A549 (cell line): ENCODE results near the gene CFAP126.

Source experiments
- HOXA7 ChIP-seq: fragments of 250-450 bp; sonication (Bioruptor Pico); IDR thresholded peaks from 2 replicates; pipeline ENCODE4 v1.5.0; 2020; ENCODE audit warnings: mild to moderate bottlenecking, moderate library complexity
- POLR2A ChIP-seq: IDR thresholded peaks from 2 replicates; pipeline ENCODE4 v1.6.1; 2012; ENCODE audit warnings: mild to moderate bottlenecking, low read length
- POLR2AphosphoS2 ChIP-seq: conservative IDR thresholded peaks from 2 replicates; pipeline ENCODE4 v1.6.1; 2012; ENCODE audit warnings: low read length, improper control_type of control experiment, inconsistent platforms
- RCOR1 ChIP-seq: fragments of 150-350 bp; IDR thresholded peaks from 2 replicates; pipeline ENCODE4 v1.6.1; 2014; ENCODE audit warnings: antibody characterized with exemption, low read length, low read depth
- RNF2 ChIP-seq: fragments of 200-600 bp; sonication (generic); IDR thresholded peaks from 2 replicates; pipeline ENCODE4 v1.6.1; 2016; ENCODE audit warnings: low read depth, mild to moderate bottlenecking, antibody characterized with exemption, moderate library complexity, borderline replicate concordance
- SMC3 ChIP-seq: fragments of >200 bp; sonication (Bioruptor Twin); formaldehyde crosslinking; IDR thresholded peaks from 3 replicates; pipeline ENCODE4 v1.6.1; 2018; ENCODE audit warnings: inconsistent platforms
- TF ChIP-seq, protein P1 (sequence below): fragments of >200 bp; sonication (Bioruptor Twin); formaldehyde crosslinking; IDR thresholded peaks from 3 replicates; pipeline ENCODE4 v1.5.1; 2016
- TF ChIP-seq, protein P2 (sequence below): IDR thresholded peaks from 2 replicates; pipeline ENCODE4 v1.6.1; 2012
- TF ChIP-seq, protein P3 (sequence below): fragments of >200 bp; sonication (Bioruptor Twin); formaldehyde crosslinking; IDR thresholded peaks from 2 replicates; pipeline ENCODE4 v1.6.1; 2016
- TF ChIP-seq, protein P4 (sequence below): fragments of 150-350 bp; IDR thresholded peaks from 2 replicates; pipeline ENCODE4 v1.6.1; 2014; ENCODE audit warnings: low read depth, mild to moderate bottlenecking, low read length
- TF ChIP-seq, protein P5 (sequence below): fragments of 250-450 bp; sonication (Bioruptor Pico); IDR thresholded peaks from 2 replicates; pipeline ENCODE4 v1.5.0; 2021; ENCODE audit warnings: mild to moderate bottlenecking, moderate library complexity, borderline replicate concordance

DNA sequence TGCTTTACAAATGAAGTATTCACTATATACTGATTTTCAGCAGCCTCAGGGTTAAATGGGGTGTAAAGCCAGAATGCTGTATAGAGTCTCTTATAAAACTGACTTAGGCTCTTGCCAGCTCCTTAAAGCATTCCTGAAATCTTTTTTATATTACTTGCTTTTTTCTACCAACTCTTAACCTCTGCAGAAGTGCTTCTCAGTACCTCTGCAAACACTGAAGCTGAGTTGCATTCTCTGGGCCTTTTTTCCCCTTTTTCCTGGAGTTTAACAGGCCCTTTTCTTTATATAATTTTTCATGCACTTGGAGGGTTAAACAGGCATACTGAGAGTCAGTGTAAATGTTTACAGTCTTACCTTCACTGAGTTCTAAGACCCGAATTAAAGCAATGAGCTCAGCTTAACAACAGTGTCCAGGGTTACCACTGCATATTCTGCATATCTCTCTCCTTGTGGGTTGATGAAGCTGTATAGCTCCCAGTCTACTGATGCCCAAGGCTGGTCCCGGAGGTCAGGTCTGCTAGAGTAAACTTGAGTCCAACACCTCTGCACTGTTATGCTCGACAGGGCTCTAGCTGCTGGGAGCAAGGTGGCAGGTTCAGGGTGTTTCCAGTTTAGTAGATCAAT, 40.9 kb upstream of the CFAP126 start:
- TF ChIP-seq SMC3 (no peak), RCOR1 (no peak), HOXA7 (no peak), POLR2A (no peak), POLR2AphosphoS2 (no peak), RNF2 (no peak)
- TF ChIP-seq, protein P1, sequence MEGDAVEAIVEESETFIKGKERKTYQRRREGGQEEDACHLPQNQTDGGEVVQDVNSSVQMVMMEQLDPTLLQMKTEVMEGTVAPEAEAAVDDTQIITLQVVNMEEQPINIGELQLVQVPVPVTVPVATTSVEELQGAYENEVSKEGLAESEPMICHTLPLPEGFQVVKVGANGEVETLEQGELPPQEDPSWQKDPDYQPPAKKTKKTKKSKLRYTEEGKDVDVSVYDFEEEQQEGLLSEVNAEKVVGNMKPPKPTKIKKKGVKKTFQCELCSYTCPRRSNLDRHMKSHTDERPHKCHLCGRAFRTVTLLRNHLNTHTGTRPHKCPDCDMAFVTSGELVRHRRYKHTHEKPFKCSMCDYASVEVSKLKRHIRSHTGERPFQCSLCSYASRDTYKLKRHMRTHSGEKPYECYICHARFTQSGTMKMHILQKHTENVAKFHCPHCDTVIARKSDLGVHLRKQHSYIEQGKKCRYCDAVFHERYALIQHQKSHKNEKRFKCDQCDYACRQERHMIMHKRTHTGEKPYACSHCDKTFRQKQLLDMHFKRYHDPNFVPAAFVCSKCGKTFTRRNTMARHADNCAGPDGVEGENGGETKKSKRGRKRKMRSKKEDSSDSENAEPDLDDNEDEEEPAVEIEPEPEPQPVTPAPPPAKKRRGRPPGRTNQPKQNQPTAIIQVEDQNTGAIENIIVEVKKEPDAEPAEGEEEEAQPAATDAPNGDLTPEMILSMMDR = no peak
- TF ChIP-seq, protein P2, sequence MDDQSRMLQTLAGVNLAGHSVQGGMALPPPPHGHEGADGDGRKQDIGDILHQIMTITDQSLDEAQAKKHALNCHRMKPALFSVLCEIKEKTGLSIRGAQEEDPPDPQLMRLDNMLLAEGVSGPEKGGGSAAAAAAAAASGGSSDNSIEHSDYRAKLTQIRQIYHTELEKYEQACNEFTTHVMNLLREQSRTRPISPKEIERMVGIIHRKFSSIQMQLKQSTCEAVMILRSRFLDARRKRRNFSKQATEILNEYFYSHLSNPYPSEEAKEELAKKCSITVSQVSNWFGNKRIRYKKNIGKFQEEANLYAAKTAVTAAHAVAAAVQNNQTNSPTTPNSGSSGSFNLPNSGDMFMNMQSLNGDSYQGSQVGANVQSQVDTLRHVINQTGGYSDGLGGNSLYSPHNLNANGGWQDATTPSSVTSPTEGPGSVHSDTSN = no peak
- TF ChIP-seq, protein P3, sequence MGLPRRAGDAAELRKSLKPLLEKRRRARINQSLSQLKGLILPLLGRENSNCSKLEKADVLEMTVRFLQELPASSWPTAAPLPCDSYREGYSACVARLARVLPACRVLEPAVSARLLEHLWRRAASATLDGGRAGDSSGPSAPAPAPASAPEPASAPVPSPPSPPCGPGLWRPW = no peak
- TF ChIP-seq, protein P4, sequence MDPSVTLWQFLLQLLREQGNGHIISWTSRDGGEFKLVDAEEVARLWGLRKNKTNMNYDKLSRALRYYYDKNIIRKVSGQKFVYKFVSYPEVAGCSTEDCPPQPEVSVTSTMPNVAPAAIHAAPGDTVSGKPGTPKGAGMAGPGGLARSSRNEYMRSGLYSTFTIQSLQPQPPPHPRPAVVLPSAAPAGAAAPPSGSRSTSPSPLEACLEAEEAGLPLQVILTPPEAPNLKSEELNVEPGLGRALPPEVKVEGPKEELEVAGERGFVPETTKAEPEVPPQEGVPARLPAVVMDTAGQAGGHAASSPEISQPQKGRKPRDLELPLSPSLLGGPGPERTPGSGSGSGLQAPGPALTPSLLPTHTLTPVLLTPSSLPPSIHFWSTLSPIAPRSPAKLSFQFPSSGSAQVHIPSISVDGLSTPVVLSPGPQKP = no peak
- TF ChIP-seq, protein P5, sequence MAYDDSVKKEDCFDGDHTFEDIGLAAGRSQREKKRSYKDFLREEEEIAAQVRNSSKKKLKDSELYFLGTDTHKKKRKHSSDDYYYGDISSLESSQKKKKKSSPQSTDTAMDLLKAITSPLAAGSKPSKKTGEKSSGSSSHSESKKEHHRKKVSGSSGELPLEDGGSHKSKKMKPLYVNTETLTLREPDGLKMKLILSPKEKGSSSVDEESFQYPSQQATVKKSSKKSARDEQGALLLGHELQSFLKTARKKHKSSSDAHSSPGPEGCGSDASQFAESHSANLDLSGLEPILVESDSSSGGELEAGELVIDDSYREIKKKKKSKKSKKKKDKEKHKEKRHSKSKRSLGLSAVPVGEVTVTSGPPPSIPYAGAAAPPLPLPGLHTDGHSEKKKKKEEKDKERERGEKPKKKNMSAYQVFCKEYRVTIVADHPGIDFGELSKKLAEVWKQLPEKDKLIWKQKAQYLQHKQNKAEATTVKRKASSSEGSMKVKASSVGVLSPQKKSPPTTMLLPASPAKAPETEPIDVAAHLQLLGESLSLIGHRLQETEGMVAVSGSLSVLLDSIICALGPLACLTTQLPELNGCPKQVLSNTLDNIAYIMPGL (CRISPR knock-in tag) = no peak
